NCI-H2196 treated with DMSO at 0.1 percent for 48 hours (cell line): ENCODE results near the gene MRPL17.
"Not testable (repeated sequence)": the region's sequence is repeated elsewhere in the genome, so short reads cannot be mapped to it uniquely, and the experiment has no call there.

Source experiments
- DNase-seq: peaks from one replicate; lab custom pipeline; 2025; ENCODE audit not compliant: unreplicated experiment; lab: John Stamatoyannopoulos, UW

MRPL17 gene

GRCh38 chr11:6682936-6683861, at the start of gene MRPL17:
Gene MRPL17 (minus strand): TSS chr11:6683340. CDS start chr11:6683296, 44 bp downstream.
- peak; percentile 98 for DNase-seq

GRCh38 chr11:6727971-6728760, 45.0 kb upstream of the MRPL17 start:
- DNase-seq, result no peak

- no peak for DNase-seq
These were observed 42.3 kb upstream of the MRPL17 start for GRCh38 chr11:6725386-6725896.

- DNase-seq, result no peak
These were observed 40.9 kb upstream of the MRPL17 start for GRCh38 chr11:6724013-6724412.

- no peak for DNase-seq
These were observed 38.2 kb upstream of the MRPL17 start for GRCh38 chr11:6721343-6721742.

- DNase-seq, result no peak
These were observed 36.4 kb upstream of the MRPL17 start for GRCh38 chr11:6719576-6719975.

- no peak for DNase-seq
These were observed 34.3 kb upstream of the MRPL17 start for GRCh38 chr11:6717426-6717825.

DNA sequence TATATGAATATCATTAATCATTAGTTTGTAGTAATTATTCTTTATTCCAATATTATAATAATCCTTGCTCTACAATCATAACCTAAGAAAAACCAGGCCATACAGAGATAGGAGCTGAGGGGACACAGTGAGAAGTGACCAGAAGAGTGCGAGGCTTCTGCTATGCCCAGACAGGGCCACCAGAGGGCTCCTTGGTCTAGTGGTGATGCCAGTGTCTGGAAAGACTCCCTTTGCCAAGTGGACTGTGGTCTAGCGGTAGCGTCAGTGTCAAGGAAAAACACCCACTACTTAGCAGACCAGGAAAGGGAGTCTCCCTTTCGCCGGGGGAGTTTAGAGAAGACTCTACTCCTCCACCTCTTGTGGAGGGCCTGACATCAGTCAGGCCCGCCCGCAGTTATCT, 28.4 kb upstream of the MRPL17 start:
- not testable (repeated sequence) for DNase-seq

- no peak for DNase-seq
These were observed 25.7 kb upstream of the MRPL17 start for GRCh38 chr11:6708876-6709275.

GRCh38 chr11:6705905-6706535, 22.9 kb upstream of the MRPL17 start:
- DNase-seq, result no peak

DNA sequence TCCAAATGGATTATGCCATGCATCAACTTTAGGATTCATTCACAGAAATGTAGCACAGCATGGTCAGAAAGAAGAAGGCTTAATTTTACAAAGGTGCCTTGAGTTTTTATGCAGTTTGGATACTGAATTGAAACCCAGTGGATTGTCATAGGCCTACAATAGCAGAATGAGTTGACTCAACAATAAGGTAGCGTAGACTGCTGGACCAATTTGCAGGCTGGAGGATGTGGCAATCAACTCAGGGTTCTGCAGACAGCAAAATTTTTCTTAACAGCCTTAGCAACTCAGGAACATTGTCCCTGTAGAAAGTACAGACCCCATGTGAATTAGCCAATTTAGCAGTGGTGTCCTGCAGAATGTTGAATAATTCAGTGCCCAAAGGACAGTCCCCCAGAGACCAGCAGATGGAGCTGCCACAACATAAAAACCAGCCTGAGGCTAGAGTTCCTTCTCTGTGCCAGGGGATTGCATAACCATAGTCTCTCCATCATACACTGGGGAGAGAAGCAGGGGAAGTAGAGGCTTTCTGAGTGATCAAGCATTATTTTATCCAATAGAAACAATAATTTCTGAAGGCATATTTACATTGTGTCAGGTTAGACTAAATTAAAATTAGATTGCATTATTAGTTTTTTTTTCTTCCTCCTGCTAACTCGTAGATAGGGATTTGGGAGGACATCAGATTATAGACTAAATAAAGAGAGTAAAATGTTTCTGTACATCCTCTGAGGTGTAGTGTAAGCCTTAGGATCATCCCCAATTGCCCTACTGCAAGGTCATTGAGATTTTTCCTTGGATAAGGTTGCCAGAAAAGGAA, 20.3 kb upstream of the MRPL17 start:
- DNase-seq, result peak; percentile 30

DNA sequence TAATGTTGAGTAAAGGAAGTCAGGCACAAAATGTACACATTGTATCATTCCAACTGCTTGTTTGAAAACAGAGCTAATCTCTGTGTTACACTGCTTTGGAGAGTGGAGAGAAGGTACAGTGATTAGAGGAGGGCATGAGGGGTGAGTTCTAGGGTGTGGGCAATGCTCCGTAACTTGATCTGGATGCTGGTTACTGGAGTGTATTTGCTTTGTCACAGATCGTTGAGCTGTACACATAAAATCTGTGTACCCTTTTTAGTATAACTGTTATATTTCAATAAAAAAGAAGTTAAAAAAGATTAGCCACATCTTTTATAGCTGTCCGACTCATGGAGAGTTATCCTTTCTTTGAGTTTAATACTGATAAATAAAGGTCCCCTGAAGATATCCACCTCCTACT, 18.8 kb upstream of the MRPL17 start:
- not testable (repeated sequence) for DNase-seq

DNA sequence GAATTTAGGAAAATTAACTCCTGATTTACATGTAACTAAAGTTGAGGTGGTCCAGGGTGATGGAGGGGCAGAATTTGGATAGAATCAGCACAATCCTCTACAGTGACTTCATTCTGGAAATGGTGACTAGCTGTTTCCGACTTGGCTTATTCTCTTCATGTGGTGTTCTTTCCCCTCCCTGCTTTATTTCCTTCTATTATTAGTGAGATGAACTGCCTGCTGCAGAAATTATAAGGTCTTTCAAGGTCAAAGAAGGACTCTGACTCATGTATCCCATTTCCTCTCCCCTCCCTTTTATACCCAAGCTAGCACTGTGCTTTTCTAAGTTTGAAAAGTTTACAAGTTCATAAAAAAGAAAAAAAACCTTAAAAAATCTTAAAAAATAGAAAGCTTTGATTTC, 12.2 kb upstream of the MRPL17 start:
- no peak for DNase-seq

DNA sequence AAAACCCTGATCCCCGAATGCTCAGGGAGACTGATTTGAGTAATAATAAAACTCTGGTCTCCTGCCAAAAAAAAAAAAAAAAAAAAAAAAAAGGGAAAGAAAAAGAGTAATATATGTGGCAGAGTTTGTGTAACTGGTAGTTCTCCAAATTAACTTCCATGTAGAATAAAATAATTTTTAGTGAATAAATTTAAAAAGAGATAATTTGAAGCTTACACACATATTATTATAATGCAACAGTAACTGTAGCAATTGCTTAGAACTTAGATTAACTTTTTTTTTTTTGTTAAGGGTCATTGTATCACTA, 11.0 kb upstream of the MRPL17 start:
- DNase-seq, result no peak

DNA sequence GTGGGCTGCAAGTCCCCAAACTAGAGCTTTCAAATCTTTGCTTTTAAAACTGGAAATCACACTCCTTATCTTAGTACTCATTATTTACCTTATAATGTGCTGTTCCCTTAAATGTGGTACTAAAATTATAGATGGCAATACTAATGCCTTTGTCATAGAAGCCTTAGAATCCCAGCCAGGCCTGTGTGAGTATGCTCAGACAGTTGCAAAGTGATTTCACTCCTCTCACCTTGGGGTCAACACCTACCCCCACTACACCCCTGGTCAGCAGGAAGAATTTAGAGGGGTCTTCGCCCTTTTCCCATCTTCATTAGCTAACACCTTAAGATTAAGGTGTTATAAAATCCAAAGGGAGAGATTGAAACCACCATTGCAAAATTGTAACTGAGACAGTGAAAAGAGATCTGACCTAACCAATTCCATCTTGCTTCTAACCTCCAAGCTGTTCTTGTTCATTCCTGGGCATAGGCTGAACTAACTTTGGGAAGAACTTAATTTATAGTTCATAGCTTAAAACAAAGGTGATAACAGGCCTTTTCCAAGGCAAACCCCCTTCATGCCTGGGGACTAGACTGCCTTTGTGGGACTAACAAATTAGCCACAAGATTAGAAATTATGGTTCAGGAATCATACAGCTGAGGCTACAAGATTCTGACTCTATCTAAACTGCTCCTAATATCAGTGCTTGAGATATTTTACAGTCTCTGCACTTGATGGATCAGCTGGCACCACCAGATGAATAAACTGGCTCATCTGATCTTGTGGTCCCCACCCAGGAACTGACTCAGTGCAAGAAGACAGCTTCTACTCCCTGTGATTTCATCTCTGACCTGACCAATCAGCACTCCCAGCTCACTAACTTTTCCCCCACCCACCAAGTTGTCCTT, 10.4 kb upstream of the MRPL17 start:
- DNase-seq, result no peak

DNA sequence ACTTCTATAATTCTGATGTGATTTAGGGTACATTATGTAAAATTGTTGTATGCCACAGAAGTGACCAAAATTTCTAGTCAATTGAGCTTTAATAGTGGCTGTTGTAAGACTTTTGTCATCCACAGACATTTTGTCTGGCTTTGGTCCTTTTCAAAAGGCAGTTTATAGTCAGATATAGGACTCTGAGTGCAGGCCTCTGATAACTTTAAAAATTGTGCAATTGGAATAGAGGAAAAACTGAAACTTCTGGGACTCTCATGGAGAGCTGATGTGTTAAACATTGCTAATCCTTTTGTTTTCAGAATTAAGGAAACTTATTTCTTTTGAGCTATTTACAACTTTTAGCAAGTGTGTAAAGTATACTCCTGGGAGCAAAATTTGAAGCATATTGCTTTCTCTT, 9.0 kb upstream of the MRPL17 start:
- no peak for DNase-seq

DNA sequence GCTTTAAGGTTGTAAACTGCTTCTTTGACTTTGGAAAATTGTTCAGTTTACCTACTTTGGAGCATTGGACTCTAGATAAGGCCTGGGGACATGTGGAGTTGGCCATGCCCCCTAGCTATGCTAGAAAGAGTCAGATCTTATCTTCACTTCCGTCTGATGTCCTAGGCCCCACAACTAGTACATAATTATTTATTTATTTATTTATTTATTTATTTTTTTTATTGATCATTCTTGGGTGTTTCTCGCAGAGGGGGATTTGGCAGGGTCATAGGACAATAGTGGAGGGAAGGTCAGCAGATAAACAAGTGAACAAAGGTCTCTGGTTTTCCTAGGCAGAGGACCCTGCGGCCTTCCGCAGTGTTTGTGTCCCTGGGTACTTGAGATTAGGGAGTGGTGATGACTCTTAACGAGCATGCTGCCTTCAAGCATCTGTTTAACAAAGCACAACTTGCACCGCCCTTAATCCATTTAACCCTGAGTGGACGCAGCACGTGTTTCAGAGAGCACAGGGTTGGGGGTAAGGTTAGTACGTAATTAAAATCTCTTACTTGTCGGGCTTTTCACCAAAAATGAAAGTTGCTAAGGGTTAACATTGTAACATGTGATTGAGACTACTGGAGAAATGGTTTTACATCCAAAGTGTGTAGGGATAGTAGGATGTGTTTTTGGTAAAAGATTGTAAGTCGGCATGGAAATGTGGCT, 7.4 kb upstream of the MRPL17 start:
- not testable (repeated sequence) for DNase-seq

DNA sequence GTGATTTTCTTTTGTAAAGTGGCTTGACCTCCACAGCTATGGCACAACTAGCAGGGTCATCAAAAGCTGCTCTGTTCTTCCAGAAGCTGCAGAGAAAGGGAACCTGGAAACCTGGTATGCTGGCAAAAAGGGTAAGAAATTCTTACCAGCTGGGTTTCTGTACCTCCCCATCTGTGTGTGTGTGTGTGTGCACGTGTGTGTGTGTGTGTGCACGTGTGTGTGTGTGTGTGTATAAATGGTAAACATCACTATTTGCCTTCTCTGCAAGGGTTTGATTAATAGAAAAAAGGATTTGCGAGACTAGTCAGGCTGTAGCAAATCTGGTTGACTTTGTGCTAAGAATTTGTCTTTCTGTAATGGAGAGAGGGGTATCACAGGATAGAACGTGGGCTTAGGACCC, 4.7 kb upstream of the MRPL17 start:
- no peak for DNase-seq

- DNase-seq, result no peak
These were observed 2.9 kb upstream of the MRPL17 start for GRCh38 chr11:6686006-6686405.
